GM12878 (cell line): Measurements from ENCODE around the gene PLEKHM3. TPM values are rescaled to one million over a fixed set of nuclear protein-coding genes. Genes with fewer than 3 reads are reported as not detected.

Source experiments
- ATAC-seq: fragments of 200-7000 bp; cut with Tn5 transposase; 3 replicates; pipeline ENCODE4 v1.9.1; 2020; ENCODE audit warnings: mild to moderate bottlenecking, moderate library complexity
- BruUV-seq: library from RNA; stranded (reverse); fragments of 400-500 nt; replicated peaks from 2 replicates; lab custom pipeline; 2021; lab: Mats Ljungman, UMichigan
- CTCF ChIA-PET: fragments of 300-600 bp; sonication (Branson Sonifier 250); formaldehyde crosslinking; extraction: SDS; loops from one replicate; lab custom pipeline; 2021; ENCODE audit warnings: inconsistent platforms; lab: Yijun Ruan, JAX
- POLR2A ChIA-PET: fragments of 350-600 bp; formaldehyde crosslinking; extraction: SDS; loops from one replicate; lab custom pipeline; 2021; ENCODE audit warnings: inconsistent platforms; lab: Charles Lee
- RAD21 ChIA-PET: fragments of 300-600 bp; sonication (Branson Sonifier 250); formaldehyde crosslinking; loops from one replicate; lab custom pipeline; 2023; ENCODE audit warnings: antibody characterized with exemption; ENCODE audit not compliant: unreplicated experiment; lab: Charles Lee
- SMC1A ChIA-PET: fragments of 300-600 bp; sonication (Branson Sonifier 250); formaldehyde crosslinking; loops from one replicate; lab custom pipeline; 2023; ENCODE audit not compliant: unreplicated experiment, uncharacterized antibody; lab: Charles Lee
- DNase-seq: peaks from one replicate; pipeline ENCODE4 v3.0.0-alpha.2; 2011; ENCODE audit warnings: low read depth, low spot score
- FAIRE-seq: peaks from 3 replicates; lab custom pipeline; 2011; peaks lifted over from hg19 to GRCh38; lab: Jason Lieb, UNC
- H2AFZ ChIP-seq: 2 replicates; pipeline ENCODE4 v1.6.0; 2011; ENCODE audit warnings: low read depth, low read length, control low read depth; ENCODE audit not compliant: control insufficient read depth
- H3K27ac ChIP-seq: 2 replicates; pipeline ENCODE4 v1.5.1; 2011; ENCODE audit warnings: control low read depth; ENCODE audit not compliant: control insufficient read depth, insufficient read depth
- H3K27me3 ChIP-seq, 2 experiments: replicated peaks in 1 of 2; 2 replicates each; pipeline versions ENCODE4 v1.6.0 to v1.6.1; 2011; ENCODE audit warnings: low read length in 1 of 2; ENCODE audit not compliant: control insufficient read depth in 2 of 2, insufficient read depth in 2 of 2
- H3K36me3 ChIP-seq, 2 experiments: 2 replicates each; pipeline ENCODE4 v1.5.1; 2011; ENCODE audit warnings: low read length in 1 of 2; ENCODE audit not compliant: control insufficient read depth in 2 of 2, insufficient read depth in 2 of 2
- H3K4me1 ChIP-seq: 2 replicates; pipeline ENCODE4 v1.6.1; 2011; ENCODE audit warnings: mild to moderate bottlenecking, low read length, moderate library complexity, mixed read lengths; ENCODE audit not compliant: control insufficient read depth, insufficient read depth
- H3K4me2 ChIP-seq: 2 replicates; pipeline ENCODE4 v1.6.0; 2011; ENCODE audit warnings: control low read depth; ENCODE audit not compliant: control insufficient read depth, insufficient read depth
- H3K4me3 ChIP-seq: fragments of 200-600 bp; sonication (generic); 2 replicates; pipeline ENCODE4 v1.5.1; 2016
- H3K79me2 ChIP-seq: 2 replicates; pipeline ENCODE4 v1.6.0; 2011; ENCODE audit warnings: low read length; ENCODE audit not compliant: control insufficient read depth, insufficient read depth
- H3K9ac ChIP-seq: 2 replicates; pipeline ENCODE4 v1.8.0; 2011; ENCODE audit warnings: low read length, control low read depth, mixed read lengths; ENCODE audit not compliant: control insufficient read depth, insufficient read depth
- H3K9me3 ChIP-seq: replicated peaks from 3 replicates; pipeline ENCODE4 v1.5.1; 2011; ENCODE audit warnings: mild to moderate bottlenecking, low read length; ENCODE audit not compliant: control insufficient read depth, insufficient read depth
- H4K20me1 ChIP-seq: 2 replicates; pipeline ENCODE4 v1.6.0; 2011; ENCODE audit not compliant: control insufficient read depth, insufficient read depth
- CBFB ChIP-seq: IDR thresholded peaks from 2 replicates; pipeline ENCODE4 v1.6.1; 2016; ENCODE audit warnings: antibody characterized with exemption, low read depth
- FOS ChIP-seq: IDR thresholded peaks from 3 replicates; pipeline ENCODE4 v1.6.1; 2011; ENCODE audit warnings: borderline replicate concordance; ENCODE audit not compliant: insufficient read length; ENCODE audit errors: extremely low read depth
- KAT2A ChIP-seq: conservative IDR thresholded peaks from 2 replicates; pipeline ENCODE4 v1.6.1; 2011; ENCODE audit warnings: low read depth, low read length; ENCODE audit not compliant: control insufficient read depth
- NFIC ChIP-seq: IDR thresholded peaks from 2 replicates; pipeline ENCODE4 v1.6.1; 2012; ENCODE audit warnings: low read depth, mild to moderate bottlenecking, inconsistent platforms, low read length, moderate library complexity
- NFXL1 ChIP-seq: fragments of 450-650 bp; IDR thresholded peaks from 2 replicates; pipeline ENCODE4 v1.6.1; 2017; ENCODE audit warnings: antibody characterized with exemption, mild to moderate bottlenecking, borderline replicate concordance
- PAX8 ChIP-seq: fragments of 450-650 bp; IDR thresholded peaks from 2 replicates; pipeline ENCODE4 v1.6.1; 2017; ENCODE audit warnings: mild to moderate bottlenecking, moderate library complexity
- RUNX3 ChIP-seq: IDR thresholded peaks from 2 replicates; pipeline ENCODE4 v1.6.1; 2012; ENCODE audit warnings: low read length, inconsistent platforms
- SREBF2 ChIP-seq: IDR thresholded peaks from 2 replicates; pipeline ENCODE4 v1.6.1; 2012; ENCODE audit warnings: mild to moderate bottlenecking, low read length
- STAT1 ChIP-seq: fragments of 450-650 bp; conservative IDR thresholded peaks from 2 replicates; pipeline ENCODE4 v1.6.1; 2014; ENCODE audit warnings: antibody characterized with exemption, mild to moderate bottlenecking
- SUPT20H ChIP-seq: IDR thresholded peaks from 2 replicates; pipeline ENCODE4 v1.6.1; 2011; ENCODE audit warnings: low read depth, mild to moderate bottlenecking, low read length, moderate library complexity, borderline replicate concordance; ENCODE audit not compliant: control insufficient read depth
- WRNIP1 ChIP-seq: IDR thresholded peaks from 2 replicates; pipeline ENCODE4 v1.6.1; 2011; ENCODE audit warnings: low read depth, low read length, improper control_type of control experiment, borderline replicate concordance
- WGBS: methylation state at CpG from one replicate; pipeline ENCODE4 v1.1.6; 2016; ENCODE audit warnings: low lambda C conversion rate; ENCODE audit not compliant: insufficient replicate concordance, insufficient coverage; ENCODE audit errors: missing lambda C conversion rate; 5-methylcytosine and 5-hydroxymethylcytosine counted together
- in situ Hi-C: fragments of 300-500 bp; cut with MboI; formaldehyde crosslinking; loops from 9 replicates; pipeline ENCODE4 v1.14.3; 2018; ENCODE audit warnings: mixed read lengths
- intact Hi-C: fragments of 100-400 bp; cut with micrococcal nuclease; formaldehyde crosslinking; loops from one replicate; pipeline ENCODE4 v1.14.2; 2022; ENCODE audit not compliant: unreplicated experiment
- polyA plus RNA-seq, 11 experiments: library from polyadenylated mRNA; depleted of rRNA in 4 of 11; unstranded in 6 of 11; stranded (reverse) in 5 of 11; fragments of >200 nt; fragmentation: Nextera tagmentation in 4 of 11; fragmentation: Illumina TruSeq in 1 of 11; extraction: Ambion mirVana in 4 of 11; extraction: Trizol in 1 of 11; gene quantifications; 1 replicate in 1 of 11; 2 replicates in 10 of 11; pipeline versions ENCODE4 v1.2.1 to v1.2.3, GENCODE V29; 2011 to 2016; ENCODE audit warnings: inconsistent platforms in 2 of 11, missing spikeins in 2 of 11, low read depth in 1 of 11
- total RNA-seq, 4 experiments: library from RNA; depleted of rRNA in 3 of 4; stranded (reverse); fragments of >200 nt in 3 of 4; fragmentation: Illumina TruSeq in 1 of 4; extraction: Trizol in 1 of 4; gene quantifications; 2 replicates each; pipeline versions ENCODE4 v1.2.1 to v1.2.3, GENCODE V29; 2013 to 2021
- TF ChIP-seq, protein P1 (sequence below): IDR thresholded peaks from 2 replicates; pipeline ENCODE4 v1.6.1; 2011; ENCODE audit warnings: borderline replicate concordance, low read depth, mild to moderate bottlenecking, moderate library complexity, low read length; ENCODE audit not compliant: insufficient read depth, poor library complexity, severe bottlenecking
- TF ChIP-seq, protein P2 (sequence below): fragments of 450-650 bp; IDR thresholded peaks from 2 replicates; pipeline ENCODE4 v1.6.1; 2017; ENCODE audit warnings: borderline replicate concordance
- TF ChIP-seq, protein P3 (sequence below): IDR thresholded peaks from 2 replicates; pipeline ENCODE4 v1.6.1; 2011; ENCODE audit warnings: borderline replicate concordance, low read depth, mild to moderate bottlenecking, moderate library complexity, mixed read lengths, low read length; ENCODE audit not compliant: insufficient read depth; ENCODE audit errors: extremely low read length
- TF ChIP-seq, protein P4 (sequence below): IDR thresholded peaks from 2 replicates; pipeline ENCODE4 v1.6.1; 2012; ENCODE audit warnings: low read depth, low read length, improper control_type of control experiment
- TF ChIP-seq, protein P5 (sequence below): IDR thresholded peaks from 2 replicates; pipeline ENCODE4 v1.6.1; 2012; ENCODE audit warnings: low read depth, low read length, improper control_type of control experiment

PLEKHM3 gene
- total and polyA plus RNA-seq, 10 of the 15 experiments (the other 5 are each of a cell fraction or from before 2014, with no cell fraction given), result 1.4 to 5.6 (median 3.0) TPM

DNA sequence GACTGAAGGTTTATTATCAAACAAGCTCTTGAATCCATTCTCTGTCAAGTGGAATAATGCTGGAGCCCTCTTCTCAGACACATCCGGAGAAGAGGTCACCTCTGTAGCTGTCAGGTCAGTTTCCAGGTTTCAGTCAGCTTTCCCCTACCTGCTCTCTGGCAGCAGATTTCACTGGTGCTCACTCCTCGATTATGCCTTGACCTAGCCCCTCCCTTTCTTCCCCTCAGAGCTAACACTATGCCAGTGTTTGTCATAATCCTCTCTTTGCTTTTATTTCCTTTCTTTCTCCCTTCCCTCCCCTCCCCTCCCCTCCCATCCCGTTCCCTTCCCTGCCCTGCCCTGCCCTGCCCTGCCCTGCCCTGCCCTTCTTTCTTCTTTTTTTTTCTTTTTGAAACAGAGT lies 22.5 kb upstream of the PLEKHM3 start (continued):
- TF ChIP-seq WRNIP1 (no peak), SREBF2 (no peak), RUNX3 (no peak), FOS (no peak), NFXL1 (no peak), PAX8 (no peak), KAT2A (no peak), SUPT20H (no peak)
- TF ChIP-seq, protein P1, sequence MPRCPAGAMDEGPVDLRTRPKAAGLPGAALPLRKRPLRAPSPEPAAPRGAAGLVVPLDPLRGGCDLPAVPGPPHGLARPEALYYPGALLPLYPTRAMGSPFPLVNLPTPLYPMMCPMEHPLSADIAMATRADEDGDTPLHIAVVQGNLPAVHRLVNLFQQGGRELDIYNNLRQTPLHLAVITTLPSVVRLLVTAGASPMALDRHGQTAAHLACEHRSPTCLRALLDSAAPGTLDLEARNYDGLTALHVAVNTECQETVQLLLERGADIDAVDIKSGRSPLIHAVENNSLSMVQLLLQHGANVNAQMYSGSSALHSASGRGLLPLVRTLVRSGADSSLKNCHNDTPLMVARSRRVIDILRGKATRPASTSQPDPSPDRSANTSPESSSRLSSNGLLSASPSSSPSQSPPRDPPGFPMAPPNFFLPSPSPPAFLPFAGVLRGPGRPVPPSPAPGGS, result no peak
- TF ChIP-seq, protein P2, sequence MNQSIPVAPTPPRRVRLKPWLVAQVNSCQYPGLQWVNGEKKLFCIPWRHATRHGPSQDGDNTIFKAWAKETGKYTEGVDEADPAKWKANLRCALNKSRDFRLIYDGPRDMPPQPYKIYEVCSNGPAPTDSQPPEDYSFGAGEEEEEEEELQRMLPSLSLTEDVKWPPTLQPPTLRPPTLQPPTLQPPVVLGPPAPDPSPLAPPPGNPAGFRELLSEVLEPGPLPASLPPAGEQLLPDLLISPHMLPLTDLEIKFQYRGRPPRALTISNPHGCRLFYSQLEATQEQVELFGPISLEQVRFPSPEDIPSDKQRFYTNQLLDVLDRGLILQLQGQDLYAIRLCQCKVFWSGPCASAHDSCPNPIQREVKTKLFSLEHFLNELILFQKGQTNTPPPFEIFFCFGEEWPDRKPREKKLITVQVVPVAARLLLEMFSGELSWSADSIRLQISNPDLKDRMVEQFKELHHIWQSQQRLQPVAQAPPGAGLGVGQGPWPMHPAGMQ, result no peak

DNA sequence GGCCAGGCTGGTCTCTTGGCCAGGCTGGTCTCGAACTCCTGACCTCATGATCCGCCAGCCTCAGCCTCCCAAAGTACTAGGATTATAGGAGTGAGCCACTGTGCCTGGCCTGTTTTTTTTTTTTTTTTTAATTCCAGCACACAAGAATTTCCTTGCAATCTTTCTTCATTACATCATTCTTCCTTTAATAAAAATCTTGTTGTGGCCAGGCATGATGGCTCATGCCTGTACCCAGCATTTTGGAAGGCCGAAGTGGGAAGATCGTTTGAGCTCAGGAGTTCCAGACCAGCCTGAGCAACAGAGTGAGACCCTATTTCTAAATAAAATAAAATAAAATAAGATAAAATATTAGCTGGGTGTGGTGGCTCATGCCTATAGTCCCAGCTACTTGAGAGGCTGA lies 21.4 kb upstream of the PLEKHM3 start:
- no peak overlapping the region for H3K9ac ChIP-seq
- no peaks in the 10 kb centered on the region; a peak in 1 of 4 replicates for H3K27me3 ChIP-seq
- ATAC-seq (no peak), DNase-seq (no peak), FAIRE-seq (no peak)
- SMC1A ChIA-PET, result interaction anchor here (0.6 kb wide), 1 partner anchor 585 kb away, joined by 3 read pairs; no protein-coding TSS in a partner anchor
- no peak overlapping the region for H3K27ac ChIP-seq
- no peak overlapping the region for H3K4me2 ChIP-seq
- RAD21 ChIA-PET, result interaction anchor here (0.9 kb wide), 1 partner anchor 321 kb away, joined by 4 read pairs; no protein-coding TSS in a partner anchor
- H4K20me1 ChIP-seq, result no peaks in the 10 kb centered on the region
- H3K36me3 ChIP-seq, result no peaks in the 10 kb centered on the region
- intact Hi-C loops (no loop called here), in situ Hi-C loops (no loop called here)
- no peak overlapping the region for H2AFZ ChIP-seq
- no peaks in the 10 kb centered on the region for H3K9me3 ChIP-seq
- no peaks in the 10 kb centered on the region for H3K4me1 ChIP-seq
- no peaks in the 10 kb centered on the region for H3K79me2 ChIP-seq
- no peak overlapping the region for H3K4me3 ChIP-seq
- 81% methylated on average over 4 of the region's 4 CpGs for WGBS
- CTCF ChIA-PET, result no interaction called here
- no TSS peak for BruUV-seq
- POLR2A ChIA-PET, result interaction anchor here (0.6 kb wide), 1 partner anchor 1374 kb away, joined by 3 read pairs; no protein-coding TSS in a partner anchor
- TF ChIP-seq WRNIP1, result no peak
- TF ChIP-seq, protein P3, sequence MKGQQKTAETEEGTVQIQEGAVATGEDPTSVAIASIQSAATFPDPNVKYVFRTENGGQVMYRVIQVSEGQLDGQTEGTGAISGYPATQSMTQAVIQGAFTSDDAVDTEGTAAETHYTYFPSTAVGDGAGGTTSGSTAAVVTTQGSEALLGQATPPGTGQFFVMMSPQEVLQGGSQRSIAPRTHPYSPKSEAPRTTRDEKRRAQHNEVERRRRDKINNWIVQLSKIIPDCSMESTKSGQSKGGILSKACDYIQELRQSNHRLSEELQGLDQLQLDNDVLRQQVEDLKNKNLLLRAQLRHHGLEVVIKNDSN, result no peak
- TF ChIP-seq, protein P4, sequence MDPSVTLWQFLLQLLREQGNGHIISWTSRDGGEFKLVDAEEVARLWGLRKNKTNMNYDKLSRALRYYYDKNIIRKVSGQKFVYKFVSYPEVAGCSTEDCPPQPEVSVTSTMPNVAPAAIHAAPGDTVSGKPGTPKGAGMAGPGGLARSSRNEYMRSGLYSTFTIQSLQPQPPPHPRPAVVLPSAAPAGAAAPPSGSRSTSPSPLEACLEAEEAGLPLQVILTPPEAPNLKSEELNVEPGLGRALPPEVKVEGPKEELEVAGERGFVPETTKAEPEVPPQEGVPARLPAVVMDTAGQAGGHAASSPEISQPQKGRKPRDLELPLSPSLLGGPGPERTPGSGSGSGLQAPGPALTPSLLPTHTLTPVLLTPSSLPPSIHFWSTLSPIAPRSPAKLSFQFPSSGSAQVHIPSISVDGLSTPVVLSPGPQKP, result no peak
- TF ChIP-seq NFIC, result no peak
- TF ChIP-seq, protein P5, sequence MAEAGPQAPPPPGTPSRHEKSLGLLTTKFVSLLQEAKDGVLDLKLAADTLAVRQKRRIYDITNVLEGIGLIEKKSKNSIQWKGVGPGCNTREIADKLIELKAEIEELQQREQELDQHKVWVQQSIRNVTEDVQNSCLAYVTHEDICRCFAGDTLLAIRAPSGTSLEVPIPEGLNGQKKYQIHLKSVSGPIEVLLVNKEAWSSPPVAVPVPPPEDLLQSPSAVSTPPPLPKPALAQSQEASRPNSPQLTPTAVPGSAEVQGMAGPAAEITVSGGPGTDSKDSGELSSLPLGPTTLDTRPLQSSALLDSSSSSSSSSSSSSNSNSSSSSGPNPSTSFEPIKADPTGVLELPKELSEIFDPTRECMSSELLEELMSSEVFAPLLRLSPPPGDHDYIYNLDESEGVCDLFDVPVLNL, result no peak
- TF ChIP-seq STAT1, result no peak
- TF ChIP-seq CBFB, result no peak
